ENCODE measurements around the gene TOMM6.

Gene TOMM6

DNA sequence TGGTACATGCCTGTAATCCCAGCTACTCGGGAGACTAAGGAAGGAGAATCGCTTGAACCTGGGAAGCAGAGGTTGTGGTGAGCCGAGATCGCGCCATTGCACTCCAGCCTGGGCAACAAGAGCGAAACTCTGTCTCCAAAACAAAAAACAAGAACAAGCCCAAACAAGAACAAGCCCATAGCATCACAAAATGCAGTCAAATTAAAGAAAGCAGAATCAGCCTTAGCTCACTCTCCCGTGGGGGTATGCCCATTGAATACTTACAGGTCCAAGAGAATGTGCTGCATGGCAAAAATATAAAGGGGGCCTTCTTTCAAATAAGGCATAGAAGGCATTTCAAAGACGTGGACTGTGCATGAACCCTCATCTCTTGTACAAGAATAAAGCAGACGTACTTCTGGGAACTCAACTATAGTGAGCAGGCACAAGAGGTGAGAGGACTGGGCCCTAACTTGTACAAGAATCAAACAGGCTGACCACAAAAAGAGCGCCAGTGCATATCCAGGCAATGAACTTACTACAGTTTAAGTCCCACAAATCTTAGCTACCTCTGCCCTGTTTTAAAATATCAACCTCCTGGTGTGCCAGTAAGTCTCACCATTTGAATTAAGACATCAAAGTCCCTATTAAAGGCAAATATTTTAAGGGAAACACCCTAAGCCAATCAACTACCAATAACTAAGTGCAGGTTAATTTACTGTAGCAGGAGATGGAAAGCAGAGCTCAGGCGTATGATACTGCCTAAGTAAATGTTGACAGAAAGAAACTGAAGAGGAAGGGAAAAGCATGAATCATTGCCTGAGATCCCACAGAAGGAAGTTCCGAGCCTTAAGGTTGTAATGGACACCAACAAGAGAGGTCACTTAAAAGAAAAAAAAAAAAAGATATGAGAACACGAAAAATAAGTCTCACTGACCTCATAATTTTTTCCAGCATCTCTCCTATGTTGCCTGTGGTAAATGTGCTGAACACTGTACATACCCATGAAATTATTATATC lies 37.4 kb downstream of the TOMM6 start:
- ChIA-PET CTCF (no interaction called here), POLR2A (ENCODE audit: low non-redundant PET) (no interaction called here)
- DNase-seq (ENCODE audit: low spot score) = no peak
- H3K27ac ChIP-seq = no peak overlapping the region
- TF ChIP-seq, protein P1, sequence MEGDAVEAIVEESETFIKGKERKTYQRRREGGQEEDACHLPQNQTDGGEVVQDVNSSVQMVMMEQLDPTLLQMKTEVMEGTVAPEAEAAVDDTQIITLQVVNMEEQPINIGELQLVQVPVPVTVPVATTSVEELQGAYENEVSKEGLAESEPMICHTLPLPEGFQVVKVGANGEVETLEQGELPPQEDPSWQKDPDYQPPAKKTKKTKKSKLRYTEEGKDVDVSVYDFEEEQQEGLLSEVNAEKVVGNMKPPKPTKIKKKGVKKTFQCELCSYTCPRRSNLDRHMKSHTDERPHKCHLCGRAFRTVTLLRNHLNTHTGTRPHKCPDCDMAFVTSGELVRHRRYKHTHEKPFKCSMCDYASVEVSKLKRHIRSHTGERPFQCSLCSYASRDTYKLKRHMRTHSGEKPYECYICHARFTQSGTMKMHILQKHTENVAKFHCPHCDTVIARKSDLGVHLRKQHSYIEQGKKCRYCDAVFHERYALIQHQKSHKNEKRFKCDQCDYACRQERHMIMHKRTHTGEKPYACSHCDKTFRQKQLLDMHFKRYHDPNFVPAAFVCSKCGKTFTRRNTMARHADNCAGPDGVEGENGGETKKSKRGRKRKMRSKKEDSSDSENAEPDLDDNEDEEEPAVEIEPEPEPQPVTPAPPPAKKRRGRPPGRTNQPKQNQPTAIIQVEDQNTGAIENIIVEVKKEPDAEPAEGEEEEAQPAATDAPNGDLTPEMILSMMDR (conservative IDR thresholded peaks at IDR 0.05; ENCODE audit: low read depth) = no peak

GRCh38 chr6:41826343-41827022 lies 39.0 kb downstream of the TOMM6 start:
- DNase-seq (ENCODE audit: low spot score) = no peak
- TF ChIP-seq, protein P1 (conservative IDR thresholded peaks at IDR 0.05; ENCODE audit: low read depth) = no peak
- POLR2A ChIA-PET (ENCODE audit: low non-redundant PET) = no interaction called here
- CTCF ChIA-PET = no interaction called here
- H3K27ac ChIP-seq = no peak overlapping the region

DNA sequence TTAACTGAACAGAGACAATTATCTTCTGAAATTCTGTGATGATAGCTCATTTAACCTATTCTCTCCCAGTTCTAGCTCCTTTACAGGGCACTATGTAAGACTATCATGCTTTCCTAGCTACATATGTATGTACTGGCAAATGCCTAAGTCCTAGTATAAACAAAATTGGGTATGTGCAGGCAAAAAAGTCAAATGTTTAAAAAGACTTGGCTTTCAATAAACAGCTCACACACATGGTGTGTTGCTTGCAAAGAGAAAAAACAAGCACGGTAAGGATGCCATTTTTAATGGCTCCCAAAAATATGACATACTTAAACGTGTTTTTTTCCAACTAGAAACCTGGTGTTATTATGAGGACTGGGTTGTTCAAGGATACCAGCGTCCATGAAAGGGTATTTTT lies 44.8 kb downstream of the TOMM6 start:
- DNase-seq (ENCODE audit: low spot score) = no peak
- CTCF ChIA-PET = interaction anchor here (0.8 kb wide), 1 partner anchor 11 kb away, joined by 3 read pairs; no protein-coding TSS in a partner anchor

GRCh38 chr6:41836022-41836659 lies 48.6 kb downstream of the TOMM6 start:
- CTCF ChIA-PET = no interaction called here
- DNase-seq (ENCODE audit: low spot score) = no peak
- POLR2A ChIA-PET (ENCODE audit: low non-redundant PET) = no interaction called here
- H3K27ac ChIP-seq = no peak overlapping the region
- TF ChIP-seq, protein P1 (conservative IDR thresholded peaks at IDR 0.05; ENCODE audit: low read depth) = no peak

More for the DNA sequence above, 44.8 kb downstream of the TOMM6 start:
- TF ChIP-seq, protein P1 (conservative IDR thresholded peaks at IDR 0.05; ENCODE audit: low read depth) = no peak
- POLR2A ChIA-PET (ENCODE audit: low non-redundant PET) = no interaction called here
- no peak overlapping the region for H3K27ac ChIP-seq

- DNase-seq (ENCODE audit: low spot score) = no peak
- POLR2A ChIA-PET (ENCODE audit: low non-redundant PET) = no interaction called here
- TF ChIP-seq, protein P1 (conservative IDR thresholded peaks at IDR 0.05; ENCODE audit: low read depth) = no peak
- H3K27ac ChIP-seq = no peak overlapping the region
- CTCF ChIA-PET = no interaction called here
Measured at GRCh38 chr6:41836660-41837052, 49.2 kb downstream of the TOMM6 start.
